ENCODE results near the gene SLC39A8.

Gene SLC39A8

DNA sequence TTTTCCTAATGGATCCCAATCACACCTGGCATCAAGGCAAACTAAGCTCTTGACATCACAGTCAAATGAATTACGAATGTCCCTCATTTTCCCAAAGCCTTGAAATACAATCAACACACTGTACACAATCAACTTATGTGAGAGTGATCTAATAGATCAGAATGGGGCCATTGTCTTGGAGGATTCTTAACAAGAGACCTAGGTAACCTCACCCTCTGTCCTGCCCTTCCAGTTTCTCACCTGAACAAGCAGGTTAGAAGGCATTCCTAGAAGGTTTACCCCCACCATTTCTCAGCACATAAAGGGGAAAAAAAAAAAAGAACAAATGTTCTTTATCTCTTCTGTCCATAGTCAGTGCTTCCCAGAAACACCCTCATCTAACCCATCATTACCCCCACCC, 6.3 kb downstream of the SLC39A8 start:
- no peak for DNase-seq (ENCODE audit: low read depth)

DNA sequence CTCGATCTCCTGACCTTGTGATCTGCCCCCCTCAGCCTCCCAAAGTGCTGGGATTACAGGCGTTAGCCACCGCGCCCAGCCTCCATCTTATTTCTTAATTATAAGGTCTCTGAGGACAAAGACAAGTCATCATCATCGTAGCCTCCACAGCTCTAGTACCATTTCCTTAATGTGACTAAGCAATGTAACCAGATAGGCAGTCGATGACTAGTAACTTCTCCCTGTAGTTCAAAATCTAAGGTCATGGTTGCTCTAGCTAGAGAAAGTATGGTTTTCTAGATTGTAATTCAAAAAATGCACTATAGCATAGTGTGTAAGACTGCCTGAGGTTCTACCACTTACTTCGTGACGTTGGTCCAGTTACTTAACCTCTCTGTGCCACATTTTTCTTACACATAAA, 6.9 kb downstream of the SLC39A8 start:
- no peak for DNase-seq (ENCODE audit: low read depth)

DNA sequence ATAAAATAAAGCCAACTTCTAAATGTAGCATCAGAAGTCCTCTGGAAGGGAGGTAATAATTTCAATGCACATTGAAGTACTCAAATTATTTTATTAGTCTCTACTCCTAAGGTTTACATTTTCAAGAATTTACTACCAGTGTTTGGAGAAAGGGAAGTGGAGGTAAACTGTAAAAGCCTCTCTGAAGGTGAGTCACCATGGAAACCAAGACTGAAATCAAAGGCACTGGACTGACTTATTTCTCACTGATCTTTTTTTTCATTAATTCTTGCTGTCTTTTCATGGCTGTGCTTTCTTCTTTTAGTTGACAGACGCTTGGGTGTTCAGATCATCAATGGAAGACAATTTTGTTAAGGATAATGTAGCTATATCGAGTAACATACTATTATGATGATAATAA, 9.7 kb downstream of the SLC39A8 start:
- DNase-seq (ENCODE audit: low read depth), result no peak

DNA sequence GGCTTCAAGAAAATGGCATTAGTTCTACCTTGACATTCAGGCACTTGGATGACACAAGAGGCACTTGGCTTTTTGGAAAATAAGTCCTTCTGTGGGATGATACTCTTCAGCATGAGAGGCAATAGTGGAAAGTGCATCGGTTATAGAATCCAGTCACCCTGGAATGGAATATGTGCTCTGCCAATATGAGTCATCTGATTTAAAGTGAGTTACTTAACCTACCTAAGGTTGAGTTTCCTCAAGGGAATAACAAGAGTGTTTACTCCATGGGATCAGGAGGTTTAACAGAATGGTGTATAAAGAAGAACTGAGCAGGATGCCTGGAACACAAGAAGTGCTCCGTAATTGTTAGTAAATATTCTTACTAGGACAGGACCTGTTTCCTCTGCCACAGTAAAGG, 10.7 kb downstream of the SLC39A8 start:
- DNase-seq (ENCODE audit: low read depth), result no peak

DNA sequence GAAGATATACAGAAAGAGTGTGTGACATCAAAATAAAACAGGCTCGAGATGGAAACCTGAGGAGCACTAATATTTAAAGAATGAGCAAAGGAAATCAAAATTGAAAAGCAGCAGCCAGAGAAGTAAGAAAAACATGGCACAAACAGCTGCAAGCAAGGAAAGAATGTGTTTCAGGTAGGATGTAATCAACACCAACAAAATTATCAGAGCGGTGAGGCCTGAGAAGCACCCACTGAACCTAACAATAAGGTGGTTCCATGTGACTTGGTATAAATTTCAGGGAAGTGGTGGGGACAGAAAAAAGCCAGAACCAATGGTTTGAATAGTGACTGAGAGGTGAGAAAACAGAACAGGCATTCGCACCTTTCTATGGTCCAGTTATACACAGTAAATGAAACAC, 11.5 kb downstream of the SLC39A8 start:
- DNase-seq (ENCODE audit: low read depth), result no peak

DNA sequence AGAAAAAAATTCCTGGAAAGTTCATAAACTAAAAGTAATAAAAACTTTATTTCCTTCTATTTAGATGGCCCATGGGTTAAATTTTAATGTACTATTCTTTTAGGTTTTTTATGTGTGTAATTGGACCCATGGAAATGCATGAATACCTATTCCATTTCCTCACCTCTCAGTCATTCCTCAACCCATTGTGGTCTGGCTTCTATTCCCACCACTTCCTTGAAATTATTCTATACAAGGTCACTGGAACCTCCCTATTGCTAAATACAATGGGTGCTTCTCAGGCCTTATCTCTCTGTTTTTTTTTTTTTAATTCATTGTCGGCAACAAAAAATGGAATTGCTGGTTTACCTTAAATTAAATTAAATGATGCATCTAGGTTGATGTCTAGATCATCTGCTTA, 17.2 kb downstream of the SLC39A8 start:
- no peak for DNase-seq (ENCODE audit: low read depth)

DNA sequence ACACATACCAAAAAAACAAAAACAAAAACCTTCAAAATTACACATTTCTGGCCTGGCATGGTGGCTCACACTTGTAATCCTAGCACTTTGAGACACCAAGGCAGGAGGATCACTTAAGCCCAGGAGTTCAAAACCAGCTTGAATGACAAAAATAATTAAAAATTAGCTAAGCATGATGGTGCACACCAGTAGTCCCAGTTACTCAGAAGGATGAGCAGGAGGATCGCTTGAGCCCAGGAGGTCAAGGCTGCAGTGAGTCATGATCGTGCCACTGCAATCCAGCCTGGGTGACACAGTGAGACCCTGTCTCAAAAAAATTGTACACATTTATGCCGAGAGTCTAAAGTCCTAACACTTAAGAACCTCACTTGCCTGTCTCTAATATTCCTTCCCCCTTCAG, 18.3 kb downstream of the SLC39A8 start:
- DNase-seq (ENCODE audit: low read depth), result no peak

DNA sequence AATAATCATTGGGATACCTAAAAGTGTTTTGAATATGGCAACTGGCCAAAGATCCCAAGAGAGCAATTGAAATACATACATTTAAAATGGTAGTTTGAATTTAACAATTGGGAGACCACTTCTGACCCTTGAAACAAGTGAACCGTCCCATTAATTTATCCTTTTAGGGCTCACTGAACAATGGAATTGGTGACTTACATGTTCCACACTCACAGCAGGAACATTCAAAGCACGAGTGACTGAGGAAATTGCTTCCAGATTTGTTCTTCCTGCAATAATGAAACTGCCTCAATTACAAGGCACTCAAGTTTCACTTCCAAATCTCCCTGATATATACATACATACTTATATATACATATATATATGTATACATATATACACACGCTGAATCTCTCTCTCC, 20.6 kb downstream of the SLC39A8 start:
- DNase-seq (ENCODE audit: low read depth), result no peak

DNA sequence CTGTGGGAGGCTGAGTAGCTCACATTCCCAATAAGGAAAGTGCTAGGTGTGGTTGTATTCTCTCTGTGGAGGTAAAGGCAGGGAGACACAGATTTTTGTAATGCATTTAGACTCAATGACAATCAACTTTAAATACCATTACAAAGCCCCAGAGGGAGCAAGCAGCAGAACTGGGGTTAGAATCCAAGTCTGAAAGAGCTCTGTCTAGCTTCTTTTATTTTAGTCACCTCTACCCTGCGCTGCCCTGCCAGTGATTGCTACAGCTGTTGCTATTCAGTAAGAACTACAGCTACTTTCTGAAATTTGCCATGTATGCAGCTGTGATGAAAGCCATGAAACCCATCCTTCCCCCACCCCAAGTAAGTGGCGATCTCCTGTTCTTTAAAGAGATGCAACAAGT, 22.5 kb downstream of the SLC39A8 start:
- no peak for DNase-seq (ENCODE audit: low read depth)

DNA sequence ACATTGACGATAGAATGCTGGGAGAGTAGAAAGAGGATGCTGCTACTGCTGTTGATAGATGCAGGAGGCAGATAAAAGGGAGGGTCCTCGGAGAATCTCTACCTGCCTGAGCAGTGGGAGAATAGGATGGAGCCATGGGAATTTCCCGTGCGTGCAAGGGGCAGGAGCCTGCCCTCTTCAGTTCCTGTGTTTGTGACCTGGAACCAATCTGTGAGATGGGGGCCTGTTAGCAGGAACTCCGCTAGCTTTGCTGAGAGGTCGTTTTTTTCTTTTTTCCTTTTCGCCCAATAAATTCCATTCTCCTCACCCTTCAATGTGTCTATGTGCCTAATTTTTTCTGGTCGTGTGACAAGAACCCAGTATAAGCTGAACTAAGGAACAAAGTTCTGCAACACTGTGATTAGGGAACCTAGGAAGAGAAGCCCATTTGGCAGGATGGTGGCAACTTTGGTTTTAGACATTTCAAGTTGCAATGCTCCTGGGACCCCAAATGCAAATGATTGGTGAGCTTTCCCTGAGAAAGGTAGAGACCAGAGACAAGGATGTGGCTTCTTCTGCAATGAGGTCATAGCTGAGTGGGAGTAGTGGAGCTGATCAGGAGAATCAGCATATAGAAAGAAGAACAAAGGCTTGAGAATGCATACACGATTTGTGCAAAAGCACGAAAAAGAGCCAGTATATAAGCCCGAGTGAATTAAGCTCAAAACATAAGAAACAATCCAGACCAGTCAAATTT, 23.9 kb downstream of the SLC39A8 start:
- DNase-seq (ENCODE audit: low read depth), result no peak

DNA sequence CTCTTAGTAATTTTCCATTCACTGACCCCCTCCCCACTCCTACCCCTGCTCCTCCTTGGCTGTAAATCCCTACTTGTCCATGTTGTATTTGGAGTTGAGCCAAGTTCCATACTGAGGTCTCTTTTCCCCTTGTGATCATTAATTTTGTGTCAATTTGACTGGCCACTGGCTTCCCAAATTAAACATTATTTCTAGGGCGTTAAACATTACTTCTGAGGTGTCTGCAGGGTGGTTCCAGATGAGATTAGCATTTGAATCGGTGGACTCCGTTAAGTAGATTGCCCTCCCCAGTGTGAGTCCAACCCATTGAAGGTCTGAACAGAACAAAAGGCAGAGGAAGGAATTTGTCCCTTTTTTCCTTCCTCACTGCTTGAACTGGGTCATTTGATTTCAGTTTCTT, 25.7 kb downstream of the SLC39A8 start:
- DNase-seq (ENCODE audit: low read depth), result no peak

DNA sequence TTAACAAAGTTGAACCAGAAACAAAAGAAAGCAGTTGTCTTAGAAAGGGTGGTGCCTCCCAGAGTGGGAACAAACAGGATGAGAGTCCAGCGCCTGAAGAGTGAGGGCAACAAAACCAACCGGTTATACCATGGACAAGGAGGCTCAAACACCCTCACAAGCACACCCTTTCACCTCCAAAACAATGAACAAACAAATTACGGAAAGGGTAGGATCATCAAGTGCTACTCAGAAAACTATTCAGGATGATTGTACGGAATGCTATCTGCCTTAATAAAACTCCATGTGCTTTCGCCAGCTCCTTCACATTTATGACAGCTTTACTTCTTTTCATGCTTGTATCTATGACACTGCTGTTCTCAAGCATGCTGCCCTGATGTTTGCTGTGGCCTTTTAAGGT, 26.8 kb downstream of the SLC39A8 start:
- DNase-seq (ENCODE audit: low read depth), result no peak

DNA sequence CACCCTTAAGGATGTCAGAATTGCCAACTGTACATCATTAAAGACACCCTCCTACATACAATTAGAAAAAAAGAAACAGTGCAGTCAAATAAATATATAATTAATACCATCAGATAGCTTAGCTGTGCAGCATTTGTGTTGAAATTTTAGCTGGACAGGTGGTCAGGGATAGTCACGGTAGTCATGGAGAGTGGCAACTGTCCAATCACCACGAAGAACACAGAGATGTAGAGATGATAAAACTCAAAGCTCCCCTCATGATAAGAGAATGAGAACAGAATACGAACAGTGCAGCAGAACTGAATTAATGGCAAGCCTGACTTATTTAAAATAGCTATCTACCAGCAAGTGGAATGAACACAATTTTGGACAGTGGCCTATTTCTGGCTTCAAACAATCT, 27.2 kb downstream of the SLC39A8 start:
- DNase-seq (ENCODE audit: low read depth), result no peak

DNA sequence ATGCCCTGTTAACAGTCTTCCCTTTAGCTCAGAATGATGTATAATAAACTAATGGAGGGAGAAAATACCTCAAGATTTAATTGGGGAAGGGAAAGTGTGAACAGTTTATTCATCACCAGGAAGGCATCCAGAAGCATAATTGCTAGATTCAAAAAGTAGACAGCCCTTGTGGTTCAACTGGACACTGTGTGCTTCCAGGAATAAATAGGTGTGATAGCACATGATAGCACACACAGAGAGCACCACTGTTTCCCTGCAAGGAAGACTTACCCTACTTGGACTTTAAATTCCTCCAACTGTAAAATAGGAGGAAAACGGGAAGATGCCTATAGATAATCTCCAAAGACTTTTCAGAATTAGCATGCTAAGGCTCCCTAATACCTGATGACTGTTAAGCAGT, 27.8 kb downstream of the SLC39A8 start:
- DNase-seq (ENCODE audit: low read depth), result no peak

DNA sequence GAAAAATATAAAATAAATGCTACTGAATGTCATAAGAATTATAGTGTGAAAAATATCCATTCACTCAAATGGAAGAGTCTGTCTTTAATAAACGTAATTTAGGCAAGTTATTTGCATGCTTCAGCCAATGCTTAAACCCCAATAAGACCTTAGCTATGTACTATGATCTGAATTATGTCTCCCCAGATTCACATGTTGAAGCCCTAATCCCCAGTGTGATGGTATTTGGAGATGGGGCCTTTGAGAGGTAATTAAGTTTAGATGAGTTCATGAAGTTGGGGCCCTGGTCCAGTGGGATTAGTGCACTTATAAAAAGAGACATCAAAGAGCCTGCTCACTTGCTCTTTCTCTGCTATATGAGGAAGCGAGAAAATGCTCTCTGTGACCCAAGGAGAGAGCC, 28.7 kb downstream of the SLC39A8 start:
- no peak for DNase-seq (ENCODE audit: low read depth)

DNA sequence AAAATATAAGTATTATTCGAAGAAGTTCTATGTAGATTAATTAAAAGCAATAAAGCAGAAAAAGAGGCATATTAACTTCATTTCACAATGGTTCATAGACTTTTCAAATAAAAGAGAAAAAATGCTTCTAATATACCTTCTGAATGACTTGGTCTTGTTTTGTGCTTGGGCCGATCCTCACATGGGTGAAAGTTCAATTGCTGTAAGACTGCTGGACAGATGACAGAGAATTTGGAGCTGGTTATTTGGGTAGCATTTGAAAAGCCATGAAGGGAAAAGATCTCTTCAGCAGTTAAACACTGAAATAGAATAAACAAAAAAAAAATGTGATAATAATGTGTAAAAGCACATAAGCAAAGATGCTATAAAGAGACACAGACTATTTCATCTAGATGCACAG, 29.8 kb downstream of the SLC39A8 start:
- no peak for DNase-seq (ENCODE audit: low read depth)

DNA sequence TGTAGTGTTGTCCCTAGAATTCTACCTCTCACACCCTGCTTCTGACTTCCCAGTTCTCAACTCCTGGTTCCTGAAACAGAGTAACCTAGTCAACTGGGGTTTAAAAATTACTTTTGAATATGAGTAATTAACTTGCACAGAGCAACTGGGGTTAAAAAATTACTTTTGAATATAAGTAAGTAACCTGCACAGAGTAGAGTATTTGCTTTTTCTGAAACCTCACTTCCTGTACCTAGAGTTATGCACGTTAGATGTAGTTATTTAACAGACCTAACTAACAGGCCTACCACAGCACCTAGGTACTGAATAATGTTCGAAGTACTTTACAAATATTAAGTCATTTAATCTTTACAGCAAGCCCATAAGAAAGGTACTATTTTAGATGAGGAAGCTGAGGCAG, 32.9 kb downstream of the SLC39A8 start:
- no peak for DNase-seq (ENCODE audit: low read depth)

DNA sequence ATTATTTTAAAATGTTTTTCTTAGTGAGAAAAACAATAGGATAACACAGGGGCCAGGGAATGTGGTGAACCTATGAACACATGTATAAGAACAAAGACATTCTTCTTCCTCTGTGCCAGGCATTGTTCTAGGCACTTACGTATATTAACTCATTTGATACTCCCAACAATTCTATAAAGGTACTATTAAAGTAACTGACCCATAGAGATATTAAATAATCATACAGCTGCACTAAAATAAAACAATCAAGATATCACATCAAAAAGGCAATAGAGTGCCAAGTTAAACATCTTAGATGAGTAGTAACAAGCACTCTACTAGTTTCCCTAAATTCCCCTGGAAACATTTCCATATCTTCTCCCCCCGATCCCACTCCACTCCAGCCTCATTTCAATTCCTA, 33.4 kb downstream of the SLC39A8 start:
- no peak for DNase-seq (ENCODE audit: low read depth)

DNA sequence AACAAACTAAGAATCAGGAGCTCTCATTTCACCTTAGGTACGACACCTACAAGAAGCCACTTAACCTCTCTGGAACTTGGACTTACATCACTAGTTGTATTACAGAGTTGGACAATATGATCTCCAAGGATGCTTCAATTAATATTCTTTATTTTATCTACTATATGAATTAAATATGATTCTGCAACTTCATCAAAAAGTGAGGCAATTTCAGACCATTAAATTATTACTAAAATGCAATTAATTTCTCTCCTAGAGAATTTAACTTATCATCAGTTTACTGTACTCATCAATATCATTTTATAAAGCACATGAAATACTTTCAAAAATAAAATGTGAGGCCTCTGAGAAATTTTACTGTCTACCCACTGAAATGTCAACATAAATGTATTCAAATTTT, 33.9 kb downstream of the SLC39A8 start:
- DNase-seq (ENCODE audit: low read depth), result no peak

DNA sequence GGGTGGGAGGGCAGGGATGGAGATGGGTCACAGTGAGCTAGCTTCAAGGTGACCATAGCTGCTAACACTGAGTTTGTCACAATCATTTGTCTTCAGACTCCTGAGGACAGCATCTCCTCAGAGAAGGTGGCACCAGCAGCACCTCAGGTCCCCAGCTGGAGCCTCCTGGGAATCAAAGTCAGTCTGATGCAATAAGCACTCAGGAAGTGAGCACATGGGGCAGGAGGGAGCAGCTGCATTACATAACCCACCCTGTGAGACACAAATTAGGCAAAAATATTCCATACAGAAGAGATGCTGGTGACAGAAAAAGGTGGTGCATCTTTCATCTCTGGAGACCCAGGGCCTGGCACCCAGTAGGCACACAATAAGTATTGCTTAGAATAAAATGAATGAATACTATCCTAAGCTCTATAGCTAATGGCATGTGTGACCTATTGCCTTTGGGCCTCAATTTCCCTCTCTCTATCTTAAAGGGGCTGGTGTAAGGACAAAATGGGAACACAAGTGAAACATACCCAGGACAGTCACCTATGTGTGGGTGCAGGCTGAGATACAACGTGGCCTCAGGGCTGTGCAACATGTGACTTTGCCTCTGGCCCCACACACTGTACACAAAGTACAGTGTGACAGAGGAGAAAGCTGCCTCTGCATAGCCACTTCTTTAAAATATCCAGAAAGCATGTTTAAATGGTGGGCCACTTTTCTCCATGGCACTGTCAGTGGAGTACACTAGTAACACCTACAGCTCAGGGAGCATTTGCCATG, 37.1 kb downstream of the SLC39A8 start:
- no peak for DNase-seq (ENCODE audit: low read depth)

DNA sequence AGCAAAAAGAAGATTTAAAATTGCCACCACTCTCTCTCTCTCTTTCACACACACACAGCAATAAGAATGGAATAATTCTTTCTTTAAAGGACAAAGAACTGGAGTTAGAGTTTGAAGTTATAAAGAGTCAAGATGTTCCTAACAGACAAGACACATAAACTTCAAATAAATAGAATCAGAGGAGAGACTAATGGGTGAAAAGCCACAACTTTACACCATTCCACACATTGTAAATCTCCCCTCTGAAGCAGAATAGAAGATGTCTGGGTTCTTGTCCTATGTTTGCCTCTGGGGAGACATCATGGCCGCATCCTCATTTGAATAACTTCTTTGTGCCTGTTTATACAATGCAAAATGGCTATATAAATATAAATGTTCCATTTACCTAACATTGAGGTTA, 39.6 kb downstream of the SLC39A8 start:
- no peak for DNase-seq (ENCODE audit: low read depth)

DNA sequence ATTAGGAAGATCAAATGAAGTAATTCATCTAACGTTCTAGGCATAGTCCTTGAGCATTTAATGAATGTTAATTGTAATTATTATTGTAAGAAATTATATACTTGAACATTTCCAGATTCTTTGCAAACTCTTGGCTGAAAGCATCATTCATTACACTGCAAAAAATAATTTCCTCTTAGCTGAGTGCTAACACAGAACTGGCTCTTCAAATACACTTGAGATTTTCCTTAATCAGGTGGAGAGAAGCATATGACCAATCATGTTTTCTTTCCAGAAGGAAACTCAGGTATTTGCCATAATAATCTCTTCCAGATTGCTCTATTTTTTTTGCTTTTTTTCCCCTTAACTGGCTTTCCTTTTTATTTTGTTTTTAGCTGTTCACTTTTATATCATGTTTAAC, 42.5 kb downstream of the SLC39A8 start:
- DNase-seq (ENCODE audit: low read depth), result no peak

DNA sequence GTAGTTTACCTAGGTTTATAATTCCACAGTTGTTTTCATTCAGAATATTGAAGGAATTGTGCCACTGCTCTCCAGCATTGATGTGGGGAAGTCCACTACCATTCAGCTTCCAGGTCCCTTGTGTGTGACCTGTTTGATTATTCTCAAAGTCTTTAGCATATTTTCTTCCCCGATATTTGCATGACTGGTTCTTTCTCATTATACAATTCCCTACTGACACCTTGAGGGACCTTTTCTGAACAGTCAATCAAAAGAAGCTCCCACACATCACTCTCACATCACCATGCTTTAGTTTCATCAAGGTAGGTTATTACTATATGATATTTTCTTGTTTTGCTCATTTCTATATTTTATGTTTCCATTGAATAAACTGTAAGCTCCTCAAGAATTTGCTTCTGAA, 44.1 kb downstream of the SLC39A8 start:
- DNase-seq (ENCODE audit: low read depth), result no peak

Measured in activated T-cell treated with anti-CD3 and anti-CD28 coated beads for 48 hours (primary cell).